GM12864 (cell line): Measurements from ENCODE around the gene ATP6V1B1.

Experiments used
- DNase-seq: peaks from one replicate; pipeline ENCODE4 v3.0.0-alpha.2; 2011; ENCODE audit warnings: low read depth
- H3K4me3 ChIP-seq: 2 replicates; pipeline ENCODE4 v1.5.1; 2011; ENCODE audit warnings: mild to moderate bottlenecking, low read depth, low read length, control low read depth
- CTCF ChIP-seq: IDR thresholded peaks from 2 replicates; pipeline ENCODE4 v1.5.1; 2011; ENCODE audit warnings: low read depth, mild to moderate bottlenecking, moderate library complexity, low read length, control low read depth, inconsistent platforms; ENCODE audit errors: missing control alignments

ATP6V1B1 gene

GRCh38 chr2:70921031-70921430 lies 14.7 kb upstream of the ATP6V1B1 start:
- DNase-seq, result no peak
- H3K4me3 ChIP-seq, result no peak overlapping the region

GRCh38 chr2:70921839-70922234 lies 13.9 kb upstream of the ATP6V1B1 start:
- no peak for DNase-seq
- no peak overlapping the region for H3K4me3 ChIP-seq
- TF ChIP-seq CTCF, result no peak

More at GRCh38 chr2:70921031-70921430, 14.7 kb upstream of the ATP6V1B1 start:
- no peak for TF ChIP-seq CTCF

DNA sequence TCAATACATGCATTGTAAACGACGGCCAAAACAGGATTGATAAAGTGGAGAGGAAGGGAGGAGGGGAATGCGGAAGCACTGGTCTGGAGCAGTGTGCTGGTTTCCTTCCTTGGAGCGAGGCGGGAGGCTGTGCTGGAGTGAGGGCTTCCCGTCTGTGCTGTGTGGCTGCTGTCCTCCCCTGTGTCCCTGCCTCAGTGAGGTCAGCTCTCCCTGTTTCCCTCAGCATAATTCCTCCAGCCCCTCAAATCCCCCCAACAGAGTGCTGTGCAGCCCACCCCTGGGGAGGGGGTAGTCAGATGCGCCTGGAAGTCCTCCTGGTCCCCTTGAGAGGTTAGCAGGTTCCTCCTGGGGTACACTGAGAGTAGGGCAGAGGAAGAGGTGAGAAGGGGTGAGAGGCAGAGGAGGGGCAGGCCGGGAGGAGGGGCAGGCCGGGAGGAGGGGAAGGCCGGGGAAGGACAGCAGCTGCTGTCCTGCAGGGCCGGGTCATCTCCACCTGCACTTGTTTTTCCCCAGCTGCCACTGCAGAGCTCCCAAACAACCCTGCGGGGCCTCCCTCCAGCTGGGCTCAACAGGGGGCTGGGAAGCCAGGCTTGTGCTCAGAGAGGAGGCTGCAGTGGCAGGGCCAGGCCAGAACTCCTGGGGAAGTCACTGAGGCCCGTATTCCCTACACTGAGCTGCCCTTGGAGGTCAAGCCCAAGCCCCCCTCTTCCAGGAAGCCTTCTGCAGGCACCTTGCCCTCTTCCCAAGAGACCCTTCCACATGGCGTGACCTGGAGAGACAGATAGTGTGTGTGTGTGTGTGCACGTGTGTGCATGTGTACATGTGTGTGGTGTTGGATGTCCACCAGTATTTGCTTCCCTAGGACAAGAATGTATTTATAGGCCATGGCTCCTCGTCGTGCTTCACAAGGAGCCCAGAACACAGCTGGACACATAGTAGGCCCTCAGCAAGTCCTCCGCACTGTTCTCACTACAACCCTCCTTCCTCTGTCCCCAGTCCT lies 13.2 kb upstream of the ATP6V1B1 start:
- no peak for DNase-seq
- TF ChIP-seq CTCF, result no peak
- H3K4me3 ChIP-seq, result no peak overlapping the region

DNA sequence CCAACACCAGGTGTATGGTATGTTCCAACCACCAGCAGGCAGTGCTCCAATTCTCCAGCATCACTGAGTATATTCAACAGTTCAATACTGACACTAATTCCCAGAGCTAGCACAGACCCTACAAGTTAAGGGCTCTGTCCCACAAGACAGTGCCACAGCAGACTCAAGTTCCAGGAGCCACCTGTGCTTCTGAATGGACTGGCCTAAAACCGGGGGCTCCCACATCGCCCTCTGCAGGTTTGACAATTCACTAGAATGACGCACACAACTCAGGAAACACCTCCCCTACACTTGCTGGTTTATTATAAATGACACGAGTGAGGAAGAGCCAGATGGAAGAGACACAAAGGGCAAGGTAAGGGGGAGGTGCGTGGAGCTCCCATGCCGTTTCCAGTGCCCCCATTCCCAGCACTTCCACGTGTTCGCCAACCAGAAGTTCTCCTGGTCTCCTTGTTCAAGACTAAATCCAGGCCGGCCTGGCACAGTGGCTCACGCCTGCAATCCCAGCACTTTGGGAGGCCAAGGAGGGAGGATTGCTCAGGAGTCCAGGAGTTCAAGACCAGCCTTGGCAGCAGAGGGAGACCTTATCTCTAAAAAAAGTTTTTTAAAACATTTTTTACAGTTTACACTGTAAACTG lies 12.2 kb upstream of the ATP6V1B1 start:
- TF ChIP-seq CTCF, result peak; percentile 39
- DNase-seq, result no peak

GRCh38 chr2:70926042-70926441 lies 9.7 kb upstream of the ATP6V1B1 start:
- DNase-seq, result no peak

More for the DNA sequence above, 12.2 kb upstream of the ATP6V1B1 start:
- no peak overlapping the region for H3K4me3 ChIP-seq

DNA sequence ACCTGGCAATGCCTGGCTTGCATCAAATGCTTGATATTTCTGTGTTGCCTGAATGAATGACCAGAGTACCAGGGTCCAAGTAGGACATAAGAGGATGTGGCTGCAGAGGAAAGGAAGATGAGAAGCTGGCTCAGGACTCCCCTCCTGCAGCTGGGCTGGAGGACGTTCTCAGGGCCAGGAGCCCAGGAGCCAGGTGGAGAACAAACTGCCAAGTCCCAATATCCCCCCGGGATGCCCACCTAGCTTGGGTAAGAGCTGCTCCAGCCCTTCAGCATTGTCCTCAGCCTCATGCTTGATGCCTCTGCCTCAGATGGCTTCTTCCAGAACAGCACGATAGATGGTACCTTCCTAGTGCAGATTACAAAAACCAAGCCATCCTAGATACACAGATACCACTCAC lies 8.6 kb upstream of the ATP6V1B1 start:
- no peak for TF ChIP-seq CTCF
- no peak overlapping the region for H3K4me3 ChIP-seq
- DNase-seq, result no peak

More at GRCh38 chr2:70926042-70926441, 9.7 kb upstream of the ATP6V1B1 start:
- no peak overlapping the region for H3K4me3 ChIP-seq
- no peak for TF ChIP-seq CTCF
